Astrocyte (in vitro differentiated cells and primary cell): Measurements from ENCODE around the gene CYBB. TPM values are rescaled to one million over a fixed set of nuclear protein-coding genes. Genes with fewer than 3 reads are reported as not detected.
A peak's percentile ranks its signal among the peaks of the same experiment; 100 is the strongest.
"Not testable (repeated sequence)": the region's sequence is repeated elsewhere in the genome, so short reads cannot be mapped to it uniquely, and the experiment has no call there.

Experiments
- DNase-seq: peaks from one replicate; pipeline ENCODE4 v3.0.0-alpha.2; 2010; ENCODE audit warnings: low read depth
- FAIRE-seq: peaks from 2 replicates; lab custom pipeline; 2011; peaks lifted over from hg19 to GRCh38; lab: Jason Lieb, UNC
- H2AFZ ChIP-seq: 2 replicates; pipeline ENCODE4 v1.6.0; 2012; ENCODE audit warnings: low read depth, low read length, inconsistent platforms
- H3K27ac ChIP-seq: 2 replicates; pipeline ENCODE4 v1.5.1; 2011; ENCODE audit warnings: low read depth, low read length, inconsistent platforms
- H3K27me3 ChIP-seq: 2 replicates; pipeline ENCODE4 v1.6.0; 2011; ENCODE audit warnings: low read length, inconsistent platforms; ENCODE audit not compliant: insufficient read depth
- H3K36me3 ChIP-seq: 2 replicates; pipeline ENCODE4 v1.5.1; 2011; ENCODE audit warnings: low read length, inconsistent platforms; ENCODE audit not compliant: insufficient read depth
- H3K4me1 ChIP-seq: 2 replicates; pipeline ENCODE4 v1.5.1; 2011; ENCODE audit warnings: low read length, inconsistent platforms; ENCODE audit not compliant: insufficient read depth
- H3K4me2 ChIP-seq: 2 replicates; pipeline ENCODE4 v1.6.0; 2012; ENCODE audit warnings: low read length, inconsistent platforms
- H3K4me3 ChIP-seq: 2 replicates; pipeline ENCODE4 v1.5.1; 2011; ENCODE audit warnings: low read depth, mild to moderate bottlenecking, low read length, inconsistent platforms; ENCODE audit not compliant: insufficient read depth
- H3K79me2 ChIP-seq: 2 replicates; pipeline ENCODE4 v1.6.0; 2012; ENCODE audit warnings: mild to moderate bottlenecking, low read length, inconsistent platforms; ENCODE audit not compliant: insufficient read depth
- H3K9ac ChIP-seq: 2 replicates; pipeline ENCODE4 v1.6.0; 2012; ENCODE audit warnings: mild to moderate bottlenecking, low read length, inconsistent platforms
- H3K9me3 ChIP-seq: 2 replicates; pipeline ENCODE4 v1.5.1; 2012; ENCODE audit warnings: low read depth, mild to moderate bottlenecking, low read length, inconsistent platforms; ENCODE audit not compliant: insufficient read depth
- H4K20me1 ChIP-seq: 2 replicates; pipeline ENCODE4 v1.6.0; 2012; ENCODE audit warnings: low read length, inconsistent platforms; ENCODE audit not compliant: insufficient read depth
- H3K27ac Mint-ChIP-seq: one replicate; pipeline ENCODE4 v1.8.0; 2021; ENCODE audit warnings: mild to moderate bottlenecking, mixed read lengths; ENCODE audit not compliant: unreplicated experiment
- H3K27me3 Mint-ChIP-seq: one replicate; pipeline ENCODE4 v1.8.0; 2021; ENCODE audit warnings: low read depth, mixed read lengths; ENCODE audit not compliant: unreplicated experiment
- H3K36me3 Mint-ChIP-seq: one replicate; pipeline ENCODE4 v1.8.0; 2021; ENCODE audit warnings: low read depth, mixed read lengths; ENCODE audit not compliant: unreplicated experiment
- H3K4me1 Mint-ChIP-seq: one replicate; pipeline ENCODE4 v1.8.0; 2021; ENCODE audit warnings: low read depth, mixed read lengths; ENCODE audit not compliant: unreplicated experiment
- H3K4me3 Mint-ChIP-seq: one replicate; pipeline ENCODE4 v1.8.0; 2021; ENCODE audit warnings: mild to moderate bottlenecking, moderate library complexity, mixed read lengths; ENCODE audit not compliant: unreplicated experiment
- H3K9me3 Mint-ChIP-seq: one replicate; pipeline ENCODE4 v1.8.0; 2021; ENCODE audit warnings: mild to moderate bottlenecking, mixed read lengths; ENCODE audit not compliant: unreplicated experiment
- CTCF ChIP-seq: IDR thresholded peaks from 2 replicates; pipeline ENCODE4 v1.5.1; 2011; ENCODE audit warnings: low read depth, mild to moderate bottlenecking, inconsistent platforms, low read length, moderate library complexity; ENCODE audit not compliant: insufficient read depth
- EZH2 ChIP-seq: IDR thresholded peaks from 2 replicates; pipeline ENCODE4 v1.6.1; 2012; ENCODE audit warnings: mild to moderate bottlenecking, low read length, inconsistent platforms; ENCODE audit not compliant: insufficient read depth
- total RNA-seq: library from RNA; stranded (reverse); gene quantifications from 2 replicates; pipeline ENCODE4 v1.2.1, GENCODE V29; 2021

Gene CYBB
- total RNA-seq, 1 donor from 2014 or later, result not detected

GRCh38 chrX:37767430-37767829 lies 12.4 kb upstream of the CYBB start:
- Mint-ChIP-seq H3K36me3 (no peaks in the 10 kb centered on the region), H3K27me3 (no peaks in the 10 kb centered on the region), H3K4me3 (no peak overlapping the region), H3K4me1 (no peaks in the 10 kb centered on the region), H3K9me3 (peaks cover 6% of the 10 kb centered on the region), H3K27ac (no peak overlapping the region)
- no peaks in the 10 kb centered on the region for H3K79me2 ChIP-seq
- H3K4me3 ChIP-seq, result no peak overlapping the region
- H3K9ac ChIP-seq, result no peak overlapping the region
- H3K4me2 ChIP-seq, result no peak overlapping the region
- no peak overlapping the region for H3K27ac ChIP-seq
- H4K20me1 ChIP-seq, result no peaks in the 10 kb centered on the region
- no peaks in the 10 kb centered on the region for H3K36me3 ChIP-seq
- no peaks in the 10 kb centered on the region for H3K4me1 ChIP-seq
- no peak overlapping the region for H2AFZ ChIP-seq
- H3K9me3 ChIP-seq, result no peaks in the 10 kb centered on the region
- DNase-seq (no peak), FAIRE-seq (peak; percentile 54)
- H3K27me3 ChIP-seq, result no peaks in the 10 kb centered on the region
- TF ChIP-seq CTCF, result no peak
- no peak for TF ChIP-seq EZH2

- not testable (repeated sequence) for H2AFZ ChIP-seq, H3K9ac ChIP-seq, H3K36me3 Mint-ChIP-seq, H3K9me3 ChIP-seq, H3K4me2 ChIP-seq, H3K4me3 ChIP-seq, FAIRE-seq, H3K36me3 ChIP-seq, H3K27me3 Mint-ChIP-seq, H3K4me3 Mint-ChIP-seq, H3K27me3 ChIP-seq, H3K4me1 Mint-ChIP-seq, H3K79me2 ChIP-seq, H4K20me1 ChIP-seq, H3K27ac ChIP-seq, H3K4me1 ChIP-seq, H3K27ac Mint-ChIP-seq, H3K9me3 Mint-ChIP-seq, DNase-seq
Measured at GRCh38 chrX:37768866-37769265, 11.0 kb upstream of the CYBB start.

GRCh38 chrX:37776283-37776986 lies 3.4 kb upstream of the CYBB start:
- no peaks in the 10 kb centered on the region for H3K9me3 Mint-ChIP-seq
- H3K27me3 Mint-ChIP-seq, result no peaks in the 10 kb centered on the region
- H3K4me3 Mint-ChIP-seq, result no peak overlapping the region
- peak; percentile 78 for FAIRE-seq
- H3K4me3 ChIP-seq, result no peak overlapping the region
- H3K27ac Mint-ChIP-seq, result no peak overlapping the region
- no peaks in the 10 kb centered on the region for H3K9me3 ChIP-seq
- H3K27ac ChIP-seq, result no peak overlapping the region
- TF ChIP-seq EZH2 (no peak), CTCF (no peak)
- no peaks in the 10 kb centered on the region for H3K27me3 ChIP-seq
- no peaks in the 10 kb centered on the region for H3K79me2 ChIP-seq
- H2AFZ ChIP-seq, result no peak overlapping the region
- no peaks in the 10 kb centered on the region for H3K36me3 ChIP-seq
- DNase-seq, result no peak
- H3K4me2 ChIP-seq, result no peak overlapping the region
- H3K4me1 Mint-ChIP-seq, result no peaks in the 10 kb centered on the region
- no peak overlapping the region for H3K9ac ChIP-seq
- H4K20me1 ChIP-seq, result no peaks in the 10 kb centered on the region
- H3K36me3 Mint-ChIP-seq, result no peaks in the 10 kb centered on the region
- no peaks in the 10 kb centered on the region for H3K4me1 ChIP-seq
